GM12878 (cell line): ENCODE measurements around the gene TMSB4X. TPM values are rescaled to one million over a fixed set of nuclear protein-coding genes. Genes with fewer than 3 reads are reported as not detected.

ENCODE experiments used
- ATAC-seq: fragments of 200-7000 bp; cut with Tn5 transposase; 3 replicates; pipeline ENCODE4 v1.9.1; 2020; ENCODE audit warnings: mild to moderate bottlenecking, moderate library complexity
- BruUV-seq: library from RNA; stranded (reverse); fragments of 400-500 nt; replicated peaks from 2 replicates; lab custom pipeline; 2021; lab: Mats Ljungman, UMichigan
- CTCF ChIA-PET: fragments of 300-600 bp; sonication (Branson Sonifier 250); formaldehyde crosslinking; extraction: SDS; loops from one replicate; lab custom pipeline; 2021; ENCODE audit warnings: inconsistent platforms; lab: Yijun Ruan, JAX
- POLR2A ChIA-PET: fragments of 350-600 bp; formaldehyde crosslinking; extraction: SDS; loops from one replicate; lab custom pipeline; 2021; ENCODE audit warnings: inconsistent platforms; lab: Charles Lee
- RAD21 ChIA-PET: fragments of 300-600 bp; sonication (Branson Sonifier 250); formaldehyde crosslinking; loops from one replicate; lab custom pipeline; 2023; ENCODE audit warnings: antibody characterized with exemption; ENCODE audit not compliant: unreplicated experiment; lab: Charles Lee
- SMC1A ChIA-PET: fragments of 300-600 bp; sonication (Branson Sonifier 250); formaldehyde crosslinking; loops from one replicate; lab custom pipeline; 2023; ENCODE audit not compliant: unreplicated experiment, uncharacterized antibody; lab: Charles Lee
- DNase-seq: peaks from one replicate; pipeline ENCODE4 v3.0.0-alpha.2; 2011; ENCODE audit warnings: low read depth, low spot score
- FAIRE-seq: peaks from 3 replicates; lab custom pipeline; 2011; peaks lifted over from hg19 to GRCh38; lab: Jason Lieb, UNC
- H2AFZ ChIP-seq: 2 replicates; pipeline ENCODE4 v1.6.0; 2011; ENCODE audit warnings: low read depth, low read length, control low read depth; ENCODE audit not compliant: control insufficient read depth
- H3K27ac ChIP-seq: 2 replicates; pipeline ENCODE4 v1.5.1; 2011; ENCODE audit warnings: control low read depth; ENCODE audit not compliant: control insufficient read depth, insufficient read depth
- H3K27me3 ChIP-seq, 2 experiments: replicated peaks in 1 of 2; 2 replicates each; pipeline versions ENCODE4 v1.6.0 to v1.6.1; 2011; ENCODE audit warnings: low read length in 1 of 2; ENCODE audit not compliant: control insufficient read depth in 2 of 2, insufficient read depth in 2 of 2
- H3K36me3 ChIP-seq, 2 experiments: 2 replicates each; pipeline ENCODE4 v1.5.1; 2011; ENCODE audit warnings: low read length in 1 of 2; ENCODE audit not compliant: control insufficient read depth in 2 of 2, insufficient read depth in 2 of 2
- H3K4me1 ChIP-seq: 2 replicates; pipeline ENCODE4 v1.6.1; 2011; ENCODE audit warnings: mild to moderate bottlenecking, low read length, moderate library complexity, mixed read lengths; ENCODE audit not compliant: control insufficient read depth, insufficient read depth
- H3K4me2 ChIP-seq: 2 replicates; pipeline ENCODE4 v1.6.0; 2011; ENCODE audit warnings: control low read depth; ENCODE audit not compliant: control insufficient read depth, insufficient read depth
- H3K4me3 ChIP-seq: fragments of 200-600 bp; sonication (generic); 2 replicates; pipeline ENCODE4 v1.5.1; 2016
- H3K79me2 ChIP-seq: 2 replicates; pipeline ENCODE4 v1.6.0; 2011; ENCODE audit warnings: low read length; ENCODE audit not compliant: control insufficient read depth, insufficient read depth
- H3K9ac ChIP-seq: 2 replicates; pipeline ENCODE4 v1.8.0; 2011; ENCODE audit warnings: low read length, control low read depth, mixed read lengths; ENCODE audit not compliant: control insufficient read depth, insufficient read depth
- H3K9me3 ChIP-seq: replicated peaks from 3 replicates; pipeline ENCODE4 v1.5.1; 2011; ENCODE audit warnings: mild to moderate bottlenecking, low read length; ENCODE audit not compliant: control insufficient read depth, insufficient read depth
- H4K20me1 ChIP-seq: 2 replicates; pipeline ENCODE4 v1.6.0; 2011; ENCODE audit not compliant: control insufficient read depth, insufficient read depth
- ATF7 ChIP-seq: fragments of 450-650 bp; IDR thresholded peaks from 2 replicates; pipeline ENCODE4 v1.6.1; 2016; ENCODE audit warnings: low read depth, mild to moderate bottlenecking
- BCL3 ChIP-seq: IDR thresholded peaks from 2 replicates; pipeline ENCODE4 v1.6.1; 2011; ENCODE audit warnings: borderline replicate concordance, low read depth, mild to moderate bottlenecking, moderate library complexity, low read length; ENCODE audit not compliant: insufficient read depth, poor library complexity, severe bottlenecking
- CREM ChIP-seq: IDR thresholded peaks from 2 replicates; pipeline ENCODE4 v1.6.1; 2014; ENCODE audit warnings: antibody characterized with exemption, low read depth
- E2F8 ChIP-seq: fragments of 450-650 bp; IDR thresholded peaks from 2 replicates; pipeline ENCODE4 v1.6.1; 2018; ENCODE audit warnings: mild to moderate bottlenecking, low read depth, moderate library complexity; ENCODE audit not compliant: partially characterized antibody
- FOXK2 ChIP-seq: fragments of 450-650 bp; IDR thresholded peaks from 2 replicates; pipeline ENCODE4 v1.6.1; 2017; ENCODE audit warnings: mild to moderate bottlenecking, moderate library complexity
- IRF5 ChIP-seq: fragments of 450-650 bp; IDR thresholded peaks from 2 replicates; pipeline ENCODE4 v1.6.1; 2017; ENCODE audit warnings: borderline replicate concordance
- MYC ChIP-seq: IDR thresholded peaks from 2 replicates; pipeline ENCODE4 v1.6.1; 2011; ENCODE audit warnings: mild to moderate bottlenecking, low read length, moderate library complexity, inconsistent platforms; ENCODE audit not compliant: insufficient read depth, insufficient replicate concordance, insufficient read length, severe bottlenecking
- NFIC ChIP-seq: IDR thresholded peaks from 2 replicates; pipeline ENCODE4 v1.6.1; 2012; ENCODE audit warnings: low read depth, mild to moderate bottlenecking, inconsistent platforms, low read length, moderate library complexity
- PAX5 ChIP-seq: IDR thresholded peaks from 2 replicates; pipeline ENCODE4 v1.6.1; 2011; ENCODE audit warnings: low read depth, low read length, borderline replicate concordance
- RBBP5 ChIP-seq: fragments of 200-600 bp; sonication (generic); conservative IDR thresholded peaks from 2 replicates; pipeline ENCODE4 v1.6.1; 2016
- RCOR1 ChIP-seq: conservative IDR thresholded peaks from 2 replicates; pipeline ENCODE4 v1.6.1; 2012; ENCODE audit warnings: low read depth, low read length, improper control_type of control experiment
- RELB ChIP-seq: fragments of 450-650 bp; IDR thresholded peaks from 2 replicates; pipeline ENCODE4 v1.6.1; 2017; ENCODE audit warnings: low read depth, mild to moderate bottlenecking, moderate library complexity
- SIN3A ChIP-seq: IDR thresholded peaks from 2 replicates; pipeline ENCODE4 v1.6.1; 2012; ENCODE audit warnings: low read depth, low read length, improper control_type of control experiment
- STAT1 ChIP-seq: fragments of 450-650 bp; conservative IDR thresholded peaks from 2 replicates; pipeline ENCODE4 v1.6.1; 2014; ENCODE audit warnings: antibody characterized with exemption, mild to moderate bottlenecking
- WGBS: methylation state at CpG from one replicate; pipeline ENCODE4 v1.1.6; 2016; ENCODE audit warnings: low lambda C conversion rate; ENCODE audit not compliant: insufficient replicate concordance, insufficient coverage; ENCODE audit errors: missing lambda C conversion rate; 5-methylcytosine and 5-hydroxymethylcytosine counted together
- in situ Hi-C: fragments of 300-500 bp; cut with MboI; formaldehyde crosslinking; loops from 9 replicates; pipeline ENCODE4 v1.14.3; 2018; ENCODE audit warnings: mixed read lengths
- intact Hi-C: fragments of 100-400 bp; cut with micrococcal nuclease; formaldehyde crosslinking; loops from one replicate; pipeline ENCODE4 v1.14.2; 2022; ENCODE audit not compliant: unreplicated experiment
- polyA plus RNA-seq, 11 experiments: library from polyadenylated mRNA; depleted of rRNA in 4 of 11; unstranded in 6 of 11; stranded (reverse) in 5 of 11; fragments of >200 nt; fragmentation: Nextera tagmentation in 4 of 11; fragmentation: Illumina TruSeq in 1 of 11; extraction: Ambion mirVana in 4 of 11; extraction: Trizol in 1 of 11; gene quantifications; 1 replicate in 1 of 11; 2 replicates in 10 of 11; pipeline versions ENCODE4 v1.2.1 to v1.2.3, GENCODE V29; 2011 to 2016; ENCODE audit warnings: inconsistent platforms in 2 of 11, missing spikeins in 2 of 11, low read depth in 1 of 11
- total RNA-seq, 4 experiments: library from RNA; depleted of rRNA in 3 of 4; stranded (reverse); fragments of >200 nt in 3 of 4; fragmentation: Illumina TruSeq in 1 of 4; extraction: Trizol in 1 of 4; gene quantifications; 2 replicates each; pipeline versions ENCODE4 v1.2.1 to v1.2.3, GENCODE V29; 2013 to 2021

Gene TMSB4X
- total and polyA plus RNA-seq, 10 of the 15 experiments (the other 5 are each of a cell fraction or from before 2014, with no cell fraction given) = 13,924 to 37,234 (median 23,705) TPM

GRCh38 chrX:12950851-12951594 is 23.9 kb upstream of the TMSB4X start (continued):
- no peak for TF ChIP-seq BCL3
- TF ChIP-seq CREM = no peak
- no peak for TF ChIP-seq MYC
- no peak for TF ChIP-seq ATF7
- TF ChIP-seq, all 136 proteins: peak for 31

- no peaks in the 10 kb centered on the region for H3K36me3 ChIP-seq
- H2AFZ ChIP-seq = no peak overlapping the region
- no TSS peak for BruUV-seq
- H4K20me1 ChIP-seq = no peaks in the 10 kb centered on the region
- no peaks in the 10 kb centered on the region for H3K27me3 ChIP-seq
- POLR2A ChIA-PET = interaction anchor here (0.9 to 7.2 kb wide), 10 partner anchors 18 to 140 kb away, joined by 3 to 63 read pairs (median 15); partner anchors contain the start of gene TMSB4X
- in situ Hi-C loops = loop anchor here (5.0 to 25.0 kb wide), 4 partner anchors 136 to 1073 kb away; partner anchors contain the start of genes GEMIN8 and TCEANC
- 34% methylated on average over 5 of the region's 5 CpGs for WGBS
- peak overlapping the region; percentile 97 for H3K27ac ChIP-seq
- H3K4me1 ChIP-seq = peaks cover 61% of the 10 kb centered on the region
- H3K4me3 ChIP-seq = peak overlapping the region; percentile 53; the same call in 1 of the 2 replicates
- intact Hi-C loops = loop anchor here (2.0 to 10.0 kb wide), 2 partner anchors 305 to 743 kb away; no protein-coding TSS in a partner anchor
- RAD21 ChIA-PET = interaction anchor here (0.6 to 15.5 kb wide), 15 partner anchors 24 to 539 kb away, joined by 3 to 549 read pairs (median 33); partner anchors contain the start of gene TMSB4X
- peaks cover 47% of the 10 kb centered on the region for H3K79me2 ChIP-seq
- H3K9ac ChIP-seq = peak overlapping the region; percentile 78
- SMC1A ChIA-PET = interaction anchor here (1.5 to 18.8 kb wide), 8 partner anchors 22 to 538 kb away, joined by 7 to 632 read pairs (median 160); partner anchors contain the start of gene TMSB4X
- CTCF ChIA-PET = interaction anchor here (0.8 to 7.7 kb wide), 16 partner anchors 14 to 538 kb away, joined by 3 to 312 read pairs (median 8); no protein-coding TSS in a partner anchor
- H3K4me2 ChIP-seq = peak overlapping the region; percentile 97
- FAIRE-seq (no peak), ATAC-seq (no peak), DNase-seq (no peak)
- no peaks in the 10 kb centered on the region for H3K9me3 ChIP-seq
- no peak for TF ChIP-seq RELB
- TF ChIP-seq SIN3A = no peak
- no peak for TF ChIP-seq FOXK2
- TF ChIP-seq NFIC = no peak
- TF ChIP-seq RCOR1 = no peak
- no peak for TF ChIP-seq RBBP5
- no peak for TF ChIP-seq PAX5
- no peak for TF ChIP-seq E2F8
- TF ChIP-seq STAT1 = no peak
- TF ChIP-seq IRF5 = no peak
Measured at GRCh38 chrX:12951595-12951975, 23.3 kb upstream of the TMSB4X start.
